ENCODE results near the gene SYNE3. TPM values are rescaled to one million over a fixed set of nuclear protein-coding genes. Genes with fewer than 3 reads are reported as not detected.

The SYNE3 gene
- total and polyA plus RNA-seq, 10 of the 15 experiments (the other 5 are each of a cell fraction or from before 2014, with no cell fraction given): 1.4 to 44.1 (median 13.4) TPM

- Histone ChIP-seq H2AFZ (ENCODE audit: control insufficient read depth, low read depth, low read length) (no peak overlapping the region), H3K27ac (ENCODE audit: control insufficient read depth, insufficient read depth) (no peak overlapping the region), H3K79me2 (ENCODE audit: control insufficient read depth, insufficient read depth, low read length) (no peaks in the 10 kb centered on the region; the same call in 1 of the 2 replicates), H3K9ac (ENCODE audit: control insufficient read depth, insufficient read depth, low read length) (no peak overlapping the region), H3K4me3 (no peak overlapping the region), H3K4me2 (ENCODE audit: control insufficient read depth, insufficient read depth) (no peak overlapping the region), H3K27me3 (replicated peaks in 1 of 2; ENCODE audit: control insufficient read depth in 2 of 2, insufficient read depth in 2 of 2, low read length in 1 of 2) (no peaks in the 10 kb centered on the region), H3K36me3 (ENCODE audit: control insufficient read depth in 2 of 2, insufficient read depth in 2 of 2, low read length in 1 of 2) (peaks cover 34 to 36% of the 10 kb centered on the region in 2 experiments; a peak in 3 of 4 replicates), H3K4me1 (ENCODE audit: control insufficient read depth, insufficient read depth, low read length) (peaks cover 16% of the 10 kb centered on the region), H4K20me1 (ENCODE audit: control insufficient read depth, insufficient read depth) (no peaks in the 10 kb centered on the region), H3K9me3 (replicated peaks; ENCODE audit: control insufficient read depth, insufficient read depth, low read length) (no peaks in the 10 kb centered on the region)
- 100% methylated on average over 6 of the region's 6 CpGs for WGBS (ENCODE audit: insufficient coverage, insufficient replicate concordance, low lambda C conversion rate, missing lambda C conversion rate)
- no peak for FAIRE-seq
- ChIA-PET CTCF (interaction anchor here (1.0 to 1.4 kb wide), 2 partner anchors 8 to 59 kb away, joined by 3 to 4 read pairs; no protein-coding TSS in a partner anchor), POLR2A (no interaction called here), RAD21 (ENCODE audit: unreplicated experiment) (no interaction called here), SMC1A (ENCODE audit: uncharacterized antibody, unreplicated experiment) (interaction anchor here (1.1 kb wide), 1 partner anchor 60 kb away, joined by 3 read pairs; no protein-coding TSS in a partner anchor)
- intact Hi-C loops (cut with micrococcal nuclease; ENCODE audit: unreplicated experiment) (no loop called here), in situ Hi-C loops (cut with MboI) (no loop called here)
- no peak for TF ChIP-seq E2F4 (IDR thresholded peaks at IDR 0.05; ENCODE audit: low read depth, low read length)
- TF ChIP-seq ZNF622 (IDR thresholded peaks at IDR 0.05): no peak
- no peak for TF ChIP-seq ZNF24 (IDR thresholded peaks at IDR 0.05)
- TF ChIP-seq SKIL (IDR thresholded peaks at IDR 0.05; ENCODE audit: low read depth, poor library complexity, severe bottlenecking): no peak
- TF ChIP-seq ZNF274 (IDR thresholded peaks at IDR 0.05; ENCODE audit: insufficient read depth, insufficient read length): no peak
- no peak for TF ChIP-seq TCF7 (IDR thresholded peaks at IDR 0.05; ENCODE audit: borderline replicate concordance)
- no peak for TF ChIP-seq SRF (IDR thresholded peaks at IDR 0.05; ENCODE audit: low read depth in 2 of 2, low read length in 2 of 2)
- TF ChIP-seq HDAC6 (IDR thresholded peaks at IDR 0.05; ENCODE audit: unreplicated experiment): no peak
- TF ChIP-seq YY1 (IDR thresholded peaks at IDR 0.05; ENCODE audit: low read depth, low read length): no peak
- no peak for TF ChIP-seq MYC (IDR thresholded peaks at IDR 0.05; ENCODE audit: insufficient read depth, insufficient read length, insufficient replicate concordance, low read length, severe bottlenecking)
- TF ChIP-seq KAT2A (conservative IDR thresholded peaks at IDR 0.05; ENCODE audit: control insufficient read depth, low read depth, low read length): no peak
- no peak for TF ChIP-seq SUPT20H (IDR thresholded peaks at IDR 0.05; ENCODE audit: borderline replicate concordance, control insufficient read depth, low read depth, low read length)
- TF ChIP-seq CBFB (IDR thresholded peaks at IDR 0.05; ENCODE audit: low read depth): no peak
- BruUV-seq (replicated peaks): no TSS peak
- no peak for DNase-seq (ENCODE audit: low read depth, low spot score)
- ATAC-seq: no peak
Measured at GRCh38 chr14:95467657-95468056, 48.8 kb downstream of the SYNE3 start.

Measured in GM12878 (cell line).